Large intestine (tissue), 3 donors: Measurements from ENCODE around the gene DEPDC4. TPM values are rescaled to one million over a fixed set of nuclear protein-coding genes. Genes with fewer than 3 reads are reported as not detected.

ENCODE experiments used
- DNase-seq, 2 donors: peaks; one replicate each; pipeline versions ENCODE4 v3.0.0 to v3.0.0-alpha.2; 2013
- H3K27ac ChIP-seq: one replicate; pipeline ENCODE4 v1.5.1; 2013; ENCODE audit warnings: low read length
- H3K27me3 ChIP-seq: 2 replicates; pipeline ENCODE4 v1.6.1; 2013; ENCODE audit warnings: low read length; ENCODE audit not compliant: control insufficient read depth, insufficient read depth
- H3K36me3 ChIP-seq: 2 replicates; pipeline ENCODE4 v1.6.1; 2013; ENCODE audit warnings: low read length; ENCODE audit not compliant: control insufficient read depth, insufficient read depth
- H3K4me1 ChIP-seq: one replicate; pipeline ENCODE4 v1.6.1; 2013; ENCODE audit warnings: low read length; ENCODE audit not compliant: control insufficient read depth, insufficient read depth
- H3K4me3 ChIP-seq: one replicate; pipeline ENCODE4 v1.5.1; 2013; ENCODE audit warnings: low read length
- H3K9me3 ChIP-seq: one replicate; pipeline ENCODE4 v1.6.1; 2013; ENCODE audit warnings: mild to moderate bottlenecking, low read depth, low read length, moderate library complexity; ENCODE audit not compliant: control insufficient read depth
- WGBS: methylation state at CpG from one replicate; pipeline ENCODE4 v1.1.5; 2013; ENCODE audit warnings: low lambda C conversion rate; ENCODE audit not compliant: insufficient coverage; 5-methylcytosine and 5-hydroxymethylcytosine counted together
- polyA plus RNA-seq: library from polyadenylated mRNA; unstranded; fragments of 120-200 nt; gene quantifications from one replicate; pipeline ENCODE4 v1.2.1, GENCODE V29; 2013

The DEPDC4 gene
- polyA plus RNA-seq, 1 donor = 5.5 TPM

DNA sequence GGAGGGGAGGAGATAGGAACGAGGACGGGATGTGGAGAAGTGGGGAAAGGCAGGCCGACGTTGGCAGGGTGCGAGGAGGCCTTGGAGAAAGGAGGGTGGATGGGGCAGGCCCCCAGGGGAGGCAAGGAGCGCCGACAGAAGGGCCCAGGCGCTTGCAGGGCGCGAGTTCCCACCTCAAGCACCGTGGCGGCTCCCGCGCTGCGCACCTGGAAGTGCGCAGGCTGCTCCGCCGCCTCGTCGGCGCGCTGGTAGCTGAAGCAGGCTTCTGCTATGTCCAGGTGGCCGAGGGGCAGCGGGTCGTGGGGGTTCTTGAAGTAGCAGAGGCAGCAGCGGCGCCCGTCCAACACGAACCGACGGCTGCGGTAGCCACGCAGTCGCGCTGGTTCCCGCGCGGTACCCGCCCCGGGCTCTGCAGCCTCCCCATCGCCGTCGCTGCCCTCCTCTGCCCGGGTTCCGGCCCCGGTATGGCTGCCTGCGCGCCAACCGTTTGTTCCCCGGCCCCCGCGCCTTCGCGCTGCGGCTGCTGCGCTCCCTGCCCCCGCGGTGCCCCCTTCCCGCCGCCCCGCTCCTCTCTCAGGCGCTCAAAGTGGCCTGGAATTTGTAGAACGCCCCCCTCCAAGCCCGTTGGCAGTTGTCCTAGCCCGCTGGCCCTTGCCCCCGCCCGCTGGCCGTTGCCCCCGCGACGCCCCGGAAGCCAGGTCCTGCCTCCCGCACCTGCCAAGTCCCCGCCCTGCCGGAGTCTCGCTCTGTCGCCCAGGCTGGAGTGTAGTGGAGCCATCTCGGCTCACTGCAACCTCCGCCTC lies 67.3 kb downstream of the DEPDC4 start:
- DNase-seq = peak; percentile 48 to 79
- Histone ChIP-seq H3K27ac (peak overlapping the region; percentile 0), H3K4me1 (peaks cover 5% of the 10 kb centered on the region), H3K36me3 (peaks cover 3% of the 10 kb centered on the region), H3K27me3 (no peaks in the 10 kb centered on the region), H3K4me3 (peak overlapping the region; percentile 91), H3K9me3 (no peaks in the 10 kb centered on the region)
- no CpG with 5 or more reads among the region's 79 CpGs for WGBS

- Histone ChIP-seq H3K27me3 (no peaks in the 10 kb centered on the region), H3K27ac (peak overlapping the region; percentile 0), H3K4me1 (peaks cover 5% of the 10 kb centered on the region), H3K9me3 (no peaks in the 10 kb centered on the region), H3K36me3 (peaks cover 7% of the 10 kb centered on the region), H3K4me3 (peak overlapping the region; percentile 91)
- no CpG with 5 or more reads among the region's 6 CpGs for WGBS
- DNase-seq = peak in 1 of 2 donors; percentile 34
These were observed 67.9 kb downstream of the DEPDC4 start for GRCh38 chr12:100199023-100199346.

DNA sequence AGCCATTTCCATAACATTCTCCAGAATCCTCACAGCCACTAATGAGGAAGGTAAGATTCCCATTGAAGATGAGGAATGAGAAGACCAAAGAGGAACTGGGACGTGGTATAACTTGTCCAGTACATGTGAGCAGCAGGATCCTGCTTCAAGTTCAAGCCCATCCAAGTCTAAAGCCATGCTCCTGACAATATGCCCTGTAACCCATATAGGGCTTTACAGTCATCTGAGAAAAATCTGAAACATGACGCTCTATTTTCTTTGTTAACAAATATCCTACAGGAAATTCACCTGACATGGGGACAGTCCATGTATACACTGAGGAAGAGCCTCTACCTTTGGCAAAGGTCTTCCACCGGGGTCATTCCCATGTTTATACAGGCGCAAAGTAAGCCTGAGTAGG lies 69.4 kb downstream of the DEPDC4 start:
- no CpG with 5 or more reads among the region's 4 CpGs for WGBS
- no peak overlapping the region for H3K4me3 ChIP-seq
- H3K9me3 ChIP-seq = no peaks in the 10 kb centered on the region
- peaks cover 12% of the 10 kb centered on the region for H3K36me3 ChIP-seq
- H3K27me3 ChIP-seq = no peaks in the 10 kb centered on the region
- peaks cover 5% of the 10 kb centered on the region for H3K4me1 ChIP-seq
- DNase-seq = no peak
- H3K27ac ChIP-seq = no peak overlapping the region

GRCh38 chr12:100193085-100193484 lies 73.8 kb downstream of the DEPDC4 start:
- Histone ChIP-seq H3K9me3 (no peaks in the 10 kb centered on the region), H3K27ac (no peak overlapping the region), H3K4me1 (no peaks in the 10 kb centered on the region), H3K4me3 (no peak overlapping the region), H3K27me3 (no peaks in the 10 kb centered on the region), H3K36me3 (peaks cover 19% of the 10 kb centered on the region)
- no peak for DNase-seq
- no CpG with 5 or more reads among the region's 1 CpG for WGBS

Other genes with a start within 250 kb of the DEPDC4 start
- gene BLTP3B, start 124.2 kb downstream of the DEPDC4 start, polyA plus RNA-seq = 19.2 TPM
- gene ACTR6, start 66.3 kb downstream of the DEPDC4 start, polyA plus RNA-seq = 27.9 TPM
- 52.9 TPM for gene SCYL2, start 98 bp upstream of the DEPDC4 start, polyA plus RNA-seq
- 1.5 TPM for gene SLC17A8, start 90.0 kb upstream of the DEPDC4 start, polyA plus RNA-seq
- 76.9 TPM for gene NR1H4, start 206.8 kb upstream of the DEPDC4 start, polyA plus RNA-seq